ENCODE results near the gene DHX34. TPM values are rescaled to one million over a fixed set of nuclear protein-coding genes. Genes with fewer than 3 reads are reported as not detected.
"Not testable (repeated sequence)": the region's sequence is repeated elsewhere in the genome, so short reads cannot be mapped to it uniquely, and the experiment has no call there.

DHX34 gene
- total and polyA plus RNA-seq, 4 donors = 3.1 to 11.6 (median 6.1) TPM

DNA sequence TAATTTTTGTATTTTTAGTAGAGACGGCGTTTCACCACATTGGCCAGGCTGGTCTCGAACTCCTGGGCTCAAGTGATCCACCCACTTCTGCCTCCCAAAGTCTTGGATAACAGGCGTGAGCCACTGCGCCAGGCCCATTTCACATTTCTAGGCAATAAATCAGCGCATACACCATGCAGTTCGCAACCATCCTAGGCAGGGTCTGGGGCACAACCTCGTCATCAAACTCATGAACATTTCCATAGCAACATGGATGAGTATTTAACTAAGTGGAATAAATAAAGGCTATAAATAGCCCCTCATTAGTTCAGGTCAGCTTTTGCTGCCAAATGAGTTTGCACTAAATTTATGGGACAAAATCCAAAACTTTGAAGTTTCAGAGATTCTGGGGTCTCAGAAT is 62.0 kb downstream of the DHX34 start:
- Histone ChIP-seq H3K9me3 (ENCODE audit: control insufficient read depth in 4 of 4, low read length in 3 of 4) (no peaks in the 10 kb centered on the region), H3K27me3 (ENCODE audit: control insufficient read depth in 4 of 4, insufficient read depth in 4 of 4, low read length in 3 of 4) (peaks cover 0 to 9% (median 3%) of the 10 kb centered on the region in 4 donors), H3K36me3 (ENCODE audit: control insufficient read depth in 4 of 4, insufficient read depth in 3 of 4, low read depth in 1 of 4, low read length in 3 of 4) (no peaks in the 10 kb centered on the region), H3K27ac (ENCODE audit: low read depth in 1 of 2, low read length in 2 of 2) (no peak overlapping the region), H3K4me1 (ENCODE audit: control insufficient read depth in 4 of 4, insufficient read depth in 4 of 4, low read length in 3 of 4) (no peaks in the 10 kb centered on the region), H3K9ac (ENCODE audit: low read depth in 1 of 2, low read length in 2 of 2) (no peak overlapping the region), H3K4me3 (ENCODE audit: low read depth in 1 of 3, low read length in 3 of 3) (no peak overlapping the region)
- no peak for DNase-seq (ENCODE audit: low spot score)
- TF ChIP-seq, protein P1, sequence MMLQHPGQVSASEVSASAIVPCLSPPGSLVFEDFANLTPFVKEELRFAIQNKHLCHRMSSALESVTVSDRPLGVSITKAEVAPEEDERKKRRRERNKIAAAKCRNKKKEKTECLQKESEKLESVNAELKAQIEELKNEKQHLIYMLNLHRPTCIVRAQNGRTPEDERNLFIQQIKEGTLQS (IDR thresholded peaks at IDR 0.05) = no peak
- TF ChIP-seq YY1 (IDR thresholded peaks at IDR 0.05) (no peak), JUND (IDR thresholded peaks at IDR 0.05) (no peak), TAF1 (conservative IDR thresholded peaks at IDR 0.05) (no peak), GABPA (IDR thresholded peaks at IDR 0.05 in 1 of 2, conservative IDR thresholded peaks at IDR 0.05 in 1 of 2) (no peak), HNF4G (IDR thresholded peaks at IDR 0.05) (no peak), SP1 (IDR thresholded peaks at IDR 0.05) (no peak)
- TF ChIP-seq, protein P2, sequence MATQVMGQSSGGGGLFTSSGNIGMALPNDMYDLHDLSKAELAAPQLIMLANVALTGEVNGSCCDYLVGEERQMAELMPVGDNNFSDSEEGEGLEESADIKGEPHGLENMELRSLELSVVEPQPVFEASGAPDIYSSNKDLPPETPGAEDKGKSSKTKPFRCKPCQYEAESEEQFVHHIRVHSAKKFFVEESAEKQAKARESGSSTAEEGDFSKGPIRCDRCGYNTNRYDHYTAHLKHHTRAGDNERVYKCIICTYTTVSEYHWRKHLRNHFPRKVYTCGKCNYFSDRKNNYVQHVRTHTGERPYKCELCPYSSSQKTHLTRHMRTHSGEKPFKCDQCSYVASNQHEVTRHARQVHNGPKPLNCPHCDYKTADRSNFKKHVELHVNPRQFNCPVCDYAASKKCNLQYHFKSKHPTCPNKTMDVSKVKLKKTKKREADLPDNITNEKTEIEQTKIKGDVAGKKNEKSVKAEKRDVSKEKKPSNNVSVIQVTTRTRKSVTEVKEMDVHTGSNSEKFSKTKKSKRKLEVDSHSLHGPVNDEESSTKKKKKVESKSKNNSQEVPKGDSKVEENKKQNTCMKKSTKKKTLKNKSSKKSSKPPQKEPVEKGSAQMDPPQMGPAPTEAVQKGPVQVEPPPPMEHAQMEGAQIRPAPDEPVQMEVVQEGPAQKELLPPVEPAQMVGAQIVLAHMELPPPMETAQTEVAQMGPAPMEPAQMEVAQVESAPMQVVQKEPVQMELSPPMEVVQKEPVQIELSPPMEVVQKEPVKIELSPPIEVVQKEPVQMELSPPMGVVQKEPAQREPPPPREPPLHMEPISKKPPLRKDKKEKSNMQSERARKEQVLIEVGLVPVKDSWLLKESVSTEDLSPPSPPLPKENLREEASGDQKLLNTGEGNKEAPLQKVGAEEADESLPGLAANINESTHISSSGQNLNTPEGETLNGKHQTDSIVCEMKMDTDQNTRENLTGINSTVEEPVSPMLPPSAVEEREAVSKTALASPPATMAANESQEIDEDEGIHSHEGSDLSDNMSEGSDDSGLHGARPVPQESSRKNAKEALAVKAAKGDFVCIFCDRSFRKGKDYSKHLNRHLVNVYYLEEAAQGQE (IDR thresholded peaks at IDR 0.05) = no peak
- TF ChIP-seq, protein P3, sequence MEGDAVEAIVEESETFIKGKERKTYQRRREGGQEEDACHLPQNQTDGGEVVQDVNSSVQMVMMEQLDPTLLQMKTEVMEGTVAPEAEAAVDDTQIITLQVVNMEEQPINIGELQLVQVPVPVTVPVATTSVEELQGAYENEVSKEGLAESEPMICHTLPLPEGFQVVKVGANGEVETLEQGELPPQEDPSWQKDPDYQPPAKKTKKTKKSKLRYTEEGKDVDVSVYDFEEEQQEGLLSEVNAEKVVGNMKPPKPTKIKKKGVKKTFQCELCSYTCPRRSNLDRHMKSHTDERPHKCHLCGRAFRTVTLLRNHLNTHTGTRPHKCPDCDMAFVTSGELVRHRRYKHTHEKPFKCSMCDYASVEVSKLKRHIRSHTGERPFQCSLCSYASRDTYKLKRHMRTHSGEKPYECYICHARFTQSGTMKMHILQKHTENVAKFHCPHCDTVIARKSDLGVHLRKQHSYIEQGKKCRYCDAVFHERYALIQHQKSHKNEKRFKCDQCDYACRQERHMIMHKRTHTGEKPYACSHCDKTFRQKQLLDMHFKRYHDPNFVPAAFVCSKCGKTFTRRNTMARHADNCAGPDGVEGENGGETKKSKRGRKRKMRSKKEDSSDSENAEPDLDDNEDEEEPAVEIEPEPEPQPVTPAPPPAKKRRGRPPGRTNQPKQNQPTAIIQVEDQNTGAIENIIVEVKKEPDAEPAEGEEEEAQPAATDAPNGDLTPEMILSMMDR (IDR thresholded peaks at IDR 0.05; ENCODE audit: low read depth, low read length, missing input control) = no peak
- 82% methylated on average over 8 of the region's 8 CpGs for WGBS

DNA sequence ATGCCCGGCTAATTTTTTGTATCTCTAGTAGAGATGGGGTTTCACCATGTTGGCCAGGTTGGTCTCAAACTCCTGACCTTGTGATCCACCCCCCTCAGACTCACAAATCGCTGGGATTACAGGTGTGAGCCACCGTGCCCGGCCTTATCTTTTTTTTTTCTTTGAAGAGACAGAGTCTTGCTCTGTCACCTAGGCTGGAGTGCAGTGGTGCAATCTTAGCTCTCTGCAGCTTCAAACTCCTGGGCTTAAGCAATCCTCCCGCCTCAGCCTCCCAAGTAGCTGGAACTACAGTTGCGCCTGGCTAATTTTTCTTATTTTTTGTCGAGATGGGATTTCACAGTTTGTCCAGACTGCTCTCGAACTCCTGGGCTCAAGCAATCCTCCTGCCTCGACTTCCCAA is 62.6 kb downstream of the DHX34 start:
- 66% methylated on average over 9 of the region's 9 CpGs for WGBS
- H3K36me3 ChIP-seq (ENCODE audit: control insufficient read depth in 4 of 4, insufficient read depth in 3 of 4, low read depth in 1 of 4, low read length in 3 of 4); H3K9me3 ChIP-seq (ENCODE audit: control insufficient read depth in 4 of 4, low read length in 3 of 4); H3K4me3 ChIP-seq (ENCODE audit: low read depth in 1 of 3, low read length in 3 of 3); H3K4me1 ChIP-seq (ENCODE audit: control insufficient read depth in 4 of 4, insufficient read depth in 4 of 4, low read length in 3 of 4); H3K27ac ChIP-seq (ENCODE audit: low read depth in 1 of 2, low read length in 2 of 2); DNase-seq (ENCODE audit: low spot score); H3K9ac ChIP-seq (ENCODE audit: low read depth in 1 of 2, low read length in 2 of 2); H3K27me3 ChIP-seq (ENCODE audit: control insufficient read depth in 4 of 4, insufficient read depth in 4 of 4, low read length in 3 of 4): not testable (repeated sequence)

DNA sequence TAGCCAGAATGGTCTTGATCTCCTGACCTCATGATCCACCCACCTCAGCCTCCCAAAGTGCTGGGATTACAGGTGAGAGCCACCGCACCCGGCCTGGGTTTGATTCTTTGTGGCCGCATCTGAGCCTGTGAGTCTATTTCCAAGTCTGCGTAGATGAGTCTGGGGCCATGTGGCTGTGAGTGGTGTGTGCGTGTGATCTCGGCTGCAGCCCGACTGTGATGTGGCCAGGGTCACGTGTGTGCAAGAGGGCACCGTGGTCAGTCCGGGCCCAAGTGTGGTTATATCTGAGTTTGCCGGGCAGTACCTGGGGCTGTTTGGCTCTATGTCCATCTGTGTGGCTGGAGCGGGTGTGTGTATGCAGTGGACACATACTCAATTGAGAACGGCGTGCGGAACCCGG is 64.8 kb downstream of the DHX34 start:
- no peaks in the 10 kb centered on the region for H3K36me3 ChIP-seq (ENCODE audit: control insufficient read depth in 4 of 4, insufficient read depth in 3 of 4, low read depth in 1 of 4, low read length in 3 of 4)
- no peak overlapping the region for H3K4me3 ChIP-seq (ENCODE audit: low read depth in 1 of 3, low read length in 3 of 3)
- 85% methylated on average over 16 of the region's 16 CpGs for WGBS
- TF ChIP-seq, protein P3 (IDR thresholded peaks at IDR 0.05; ENCODE audit: low read depth, low read length, missing input control) = no peak
- no peak overlapping the region for H3K9ac ChIP-seq (ENCODE audit: low read depth in 1 of 2, low read length in 2 of 2)
- no peak overlapping the region for H3K27ac ChIP-seq (ENCODE audit: low read depth in 1 of 2, low read length in 2 of 2)
- no peak for DNase-seq (ENCODE audit: low spot score)
- peaks cover 0 to 6% (median 2%) of the 10 kb centered on the region in 4 donors for H3K4me1 ChIP-seq (ENCODE audit: control insufficient read depth in 4 of 4, insufficient read depth in 4 of 4, low read length in 3 of 4)
- H3K9me3 ChIP-seq (ENCODE audit: control insufficient read depth in 4 of 4, low read length in 3 of 4) = no peaks in the 10 kb centered on the region
- peaks cover 0 to 12% (median 2%) of the 10 kb centered on the region in 4 donors for H3K27me3 ChIP-seq (ENCODE audit: control insufficient read depth in 4 of 4, insufficient read depth in 4 of 4, low read length in 3 of 4)
